Stimulated activated CD8-positive, alpha-beta memory T cell treated with anti-CD3 and anti-CD28 coated beads, Interleukin-12 subunit alpha, Interleukin-12 subunit beta, amount 100 ng/mL, for 24 hours (primary cell): ENCODE data around the gene RPS28.
"Not testable (repeated sequence)": the region's sequence is repeated elsewhere in the genome, so short reads cannot be mapped to it uniquely, and the experiment has no call there.

ENCODE experiments used
- DNase-seq: peaks from one replicate; pipeline ENCODE4 v3.0.0-alpha.2; 2020; ENCODE audit errors: extremely low read depth

Gene RPS28

GRCh38 chr19:8320564-8321066, 681 bp upstream of the RPS28 start:
- no peak for DNase-seq

GRCh38 chr19:8321986-8322637, 816 bp downstream of the RPS28 start:
- DNase-seq: no peak

- DNase-seq: no peak
Measured at GRCh38 chr19:8322638-8322997, 1.3 kb downstream of the RPS28 start.

GRCh38 chr19:8323781-8324185, 2.5 kb downstream of the RPS28 start:
- DNase-seq: no peak

- DNase-seq: no peak
Measured at GRCh38 chr19:8324186-8325050, 3.1 kb downstream of the RPS28 start.

GRCh38 chr19:8325454-8325853, 4.2 kb downstream of the RPS28 start:
- DNase-seq: no peak

GRCh38 chr19:8329996-8330395, 8.7 kb downstream of the RPS28 start:
- no peak for DNase-seq

- DNase-seq: no peak
Measured at GRCh38 chr19:8331263-8331845, 10.1 kb downstream of the RPS28 start.

- no peak for DNase-seq
Measured at GRCh38 chr19:8332976-8333766, 11.9 kb downstream of the RPS28 start.

- DNase-seq: no peak
Measured at GRCh38 chr19:8333767-8334457, 12.6 kb downstream of the RPS28 start.

- no peak for DNase-seq
Measured at GRCh38 chr19:8334458-8335342, 13.4 kb downstream of the RPS28 start.

- DNase-seq: no peak
Measured at GRCh38 chr19:8335343-8336071, 14.2 kb downstream of the RPS28 start.

- DNase-seq: no peak
Measured at GRCh38 chr19:8336072-8336569, 14.8 kb downstream of the RPS28 start.

GRCh38 chr19:8336660-8337059, 15.4 kb downstream of the RPS28 start:
- no peak for DNase-seq

- DNase-seq: no peak
Measured at GRCh38 chr19:8337728-8338127, 16.4 kb downstream of the RPS28 start.

GRCh38 chr19:8338835-8339234, 17.5 kb downstream of the RPS28 start:
- DNase-seq: no peak

GRCh38 chr19:8340341-8341096, 19.2 kb downstream of the RPS28 start:
- no peak for DNase-seq

- not testable (repeated sequence) for DNase-seq
Measured at GRCh38 chr19:8341504-8341903, 20.2 kb downstream of the RPS28 start.

- DNase-seq: no peak
Measured at GRCh38 chr19:8342316-8342683, 21.0 kb downstream of the RPS28 start.
